Left lung (tissue), 10 donors: ENCODE measurements around the gene IL1A. TPM values are rescaled to one million over a fixed set of nuclear protein-coding genes. Genes with fewer than 3 reads are reported as not detected.
A peak's percentile ranks its signal among the peaks of the same experiment; 100 is the strongest.

Source experiments
- ATAC-seq: fragments of 200-7000 bp; cut with Tn5 transposase; one replicate; pipeline ENCODE4 v1.9.1; 2020; ENCODE audit warnings: moderate library complexity
- DNase-seq, 4 donors: peaks; one replicate each; pipeline ENCODE4 v3.0.0-alpha.2; 2013 to 2020
- H3K27ac ChIP-seq, 2 donors: fragments of 200-600 bp; sonication (generic) in 1 of 2; one replicate each; pipeline versions ENCODE4 v1.5.0 to v1.8.0; 2020 to 2021
- H3K27me3 ChIP-seq, 2 donors: fragments of 200-600 bp; sonication (generic) in 1 of 2; one replicate each; pipeline versions ENCODE4 v1.5.0 to v1.8.0; 2020 to 2021
- H3K36me3 ChIP-seq, 2 donors: fragments of 200-600 bp; sonication (generic) in 1 of 2; one replicate each; pipeline versions ENCODE4 v1.5.0 to v1.8.0; 2020 to 2021
- H3K4me1 ChIP-seq, 2 donors: fragments of 200-600 bp; one replicate each; pipeline ENCODE4 v1.8.0; 2021
- H3K4me3 ChIP-seq, 2 donors: fragments of 200-600 bp; sonication (generic) in 1 of 2; one replicate each; pipeline versions ENCODE4 v1.5.0 to v1.8.0; 2020 to 2021; ENCODE audit warnings: mild to moderate bottlenecking in 1 of 2
- H3K9me3 ChIP-seq, 2 donors: fragments of 200-600 bp; sonication (generic) in 1 of 2; one replicate each; pipeline versions ENCODE4 v1.5.0 to v1.8.0; 2020 to 2021
- intact Hi-C, 2 donors: fragments of 100-400 bp; cut with DNase I; formaldehyde crosslinking; loops; one replicate each; pipeline versions ENCODE4 v1.11.2 to v1.14.2; 2022
- polyA plus RNA-seq, 6 donors: library from polyadenylated mRNA; unstranded; fragments of 120-200 nt; gene quantifications; one replicate each; pipeline ENCODE4 v1.2.1, GENCODE V29; 2013; ENCODE audit not compliant: insufficient read length in 6 of 6
- total RNA-seq, 2 donors: library from RNA; stranded (reverse); fragmentation: NEBNext Ultra II Directional; extraction: Animal tissue kit (Norgen Biotek cat#: 25700); gene quantifications; one replicate each; pipeline ENCODE4 v1.2.1, GENCODE V29; 2021
- TF ChIP-seq, protein P1 (sequence below), 2 donors: fragments of 200-600 bp; sonication (generic) in 1 of 2; IDR thresholded peaks; one replicate each; pipeline versions ENCODE4 v1.5.0 to v1.8.0; 2021; ENCODE audit warnings: antibody characterized with exemption in 2 of 2
- donor health status: DM: no; HTN: yes; CAD: no.
- donor health status: DM: no; HTN: no; CAD: no.

Gene IL1A
- total and polyA plus RNA-seq, 8 donors: 0.07 to 2.0 (median 0.13) TPM

DNA sequence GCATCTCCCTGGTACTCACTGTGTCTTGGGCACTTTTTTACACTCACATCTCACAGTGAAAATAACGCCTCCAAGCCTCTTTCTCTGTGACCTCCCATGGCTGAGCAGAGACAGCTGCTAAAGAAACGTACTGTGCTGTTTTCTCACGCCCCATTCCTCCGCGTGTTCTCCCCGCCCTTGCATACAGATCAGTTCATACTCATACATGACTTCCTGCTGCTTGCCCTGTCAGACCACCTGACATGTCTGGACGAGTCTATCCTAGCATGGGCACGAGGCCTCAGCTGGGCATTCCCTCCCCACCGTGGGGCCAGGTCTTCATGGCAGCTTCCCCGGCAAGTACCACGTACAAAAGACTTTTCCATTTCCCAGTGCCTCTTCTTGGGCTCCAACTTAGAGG, 21.2 kb upstream of the IL1A start:
- Histone ChIP-seq H3K27ac (no peak overlapping the region), H3K27me3 (no peaks in the 10 kb centered on the region), H3K9me3 (peaks cover 0 to 11% of the 10 kb centered on the region in 2 donors), H3K4me3 (no peak overlapping the region), H3K36me3 (no peaks in the 10 kb centered on the region), H3K4me1 (no peaks in the 10 kb centered on the region)
- DNase-seq (no peak), ATAC-seq (no peak)
- TF ChIP-seq, protein P1, sequence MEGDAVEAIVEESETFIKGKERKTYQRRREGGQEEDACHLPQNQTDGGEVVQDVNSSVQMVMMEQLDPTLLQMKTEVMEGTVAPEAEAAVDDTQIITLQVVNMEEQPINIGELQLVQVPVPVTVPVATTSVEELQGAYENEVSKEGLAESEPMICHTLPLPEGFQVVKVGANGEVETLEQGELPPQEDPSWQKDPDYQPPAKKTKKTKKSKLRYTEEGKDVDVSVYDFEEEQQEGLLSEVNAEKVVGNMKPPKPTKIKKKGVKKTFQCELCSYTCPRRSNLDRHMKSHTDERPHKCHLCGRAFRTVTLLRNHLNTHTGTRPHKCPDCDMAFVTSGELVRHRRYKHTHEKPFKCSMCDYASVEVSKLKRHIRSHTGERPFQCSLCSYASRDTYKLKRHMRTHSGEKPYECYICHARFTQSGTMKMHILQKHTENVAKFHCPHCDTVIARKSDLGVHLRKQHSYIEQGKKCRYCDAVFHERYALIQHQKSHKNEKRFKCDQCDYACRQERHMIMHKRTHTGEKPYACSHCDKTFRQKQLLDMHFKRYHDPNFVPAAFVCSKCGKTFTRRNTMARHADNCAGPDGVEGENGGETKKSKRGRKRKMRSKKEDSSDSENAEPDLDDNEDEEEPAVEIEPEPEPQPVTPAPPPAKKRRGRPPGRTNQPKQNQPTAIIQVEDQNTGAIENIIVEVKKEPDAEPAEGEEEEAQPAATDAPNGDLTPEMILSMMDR (IDR thresholded peaks at IDR 0.05): no peak
- intact Hi-C loops: no loop called here

DNA sequence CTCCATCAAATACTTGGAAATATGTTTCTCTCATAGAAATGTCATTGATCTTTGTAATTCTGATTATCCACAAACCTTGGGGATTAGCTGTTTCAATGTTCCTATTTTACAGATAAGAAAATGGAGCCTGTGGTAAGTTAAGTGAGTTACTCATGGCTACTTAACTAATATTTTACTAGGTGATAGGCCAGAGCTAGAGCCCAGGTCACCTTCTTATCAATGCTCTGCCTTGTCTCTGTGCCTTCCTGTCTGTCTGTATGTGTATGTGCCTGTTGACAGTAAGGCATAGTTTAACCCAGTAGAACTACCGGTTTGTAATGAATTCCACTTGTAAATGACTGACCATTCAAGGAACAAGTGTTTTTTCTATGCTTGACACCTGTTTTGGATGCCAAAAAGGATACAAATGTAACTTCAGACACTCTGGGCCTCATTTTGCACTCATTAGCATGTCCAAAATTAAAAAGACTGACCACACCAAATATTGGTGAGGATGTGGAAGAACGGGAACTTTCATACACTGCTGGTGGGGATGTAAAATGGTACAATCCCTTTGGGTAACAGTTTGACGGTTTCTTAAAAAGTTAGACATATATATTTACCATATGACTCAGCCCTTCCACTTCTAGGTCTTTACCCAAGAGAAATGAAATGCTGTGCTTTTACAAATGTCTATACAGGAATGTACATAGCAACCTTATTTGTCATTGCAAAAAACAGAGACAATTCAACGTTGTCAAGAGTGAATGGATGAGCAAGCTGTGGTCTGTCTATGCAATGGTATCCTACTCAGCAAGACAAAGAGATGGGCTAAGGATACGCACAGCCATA, 19.6 kb upstream of the IL1A start:
- Histone ChIP-seq H3K4me3 (no peak overlapping the region), H3K36me3 (no peaks in the 10 kb centered on the region), H3K9me3 (peaks cover 0 to 11% of the 10 kb centered on the region in 2 donors), H3K27me3 (no peaks in the 10 kb centered on the region), H3K27ac (no peak overlapping the region), H3K4me1 (peaks cover 0 to 8% of the 10 kb centered on the region in 2 donors)
- ATAC-seq (no peak), DNase-seq (no peak)
- TF ChIP-seq, protein P1 (IDR thresholded peaks at IDR 0.05): no peak
- intact Hi-C loops: no loop called here

DNA sequence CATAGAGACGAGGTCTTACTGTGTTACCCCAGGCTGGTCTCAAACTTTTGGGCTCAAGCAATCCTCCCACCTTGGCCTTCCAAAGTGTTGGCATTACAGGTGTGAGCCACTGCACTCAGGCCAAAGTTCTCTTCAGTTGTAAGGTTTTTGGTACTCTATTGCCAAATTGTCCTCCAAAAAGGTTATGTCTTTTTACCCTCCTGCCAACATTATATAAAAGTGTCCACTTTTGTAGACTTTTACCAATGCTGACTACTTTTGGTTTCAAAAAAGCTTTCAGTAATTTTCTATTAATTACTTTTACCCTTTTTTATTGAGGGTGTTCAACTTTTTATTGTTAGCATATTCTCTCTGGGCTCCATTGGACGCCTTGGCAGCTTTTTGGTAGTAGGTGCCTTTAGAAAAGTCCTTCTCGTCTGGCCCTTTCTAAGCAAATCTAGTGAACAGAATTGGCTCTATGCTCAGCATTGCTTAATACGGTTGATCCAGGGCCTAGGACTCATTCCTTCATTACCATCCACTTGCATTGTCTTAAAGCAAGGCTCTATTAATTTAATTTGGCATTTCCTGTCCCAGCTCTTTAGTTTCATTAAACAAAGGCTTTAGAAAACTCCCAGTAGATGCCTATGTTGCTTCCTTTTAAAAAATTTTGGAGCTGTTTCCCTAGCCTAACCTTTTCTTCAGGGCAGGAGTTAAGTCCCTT, 16.7 kb upstream of the IL1A start:
- Histone ChIP-seq H3K9me3 (no peaks in the 10 kb centered on the region), H3K27ac (no peak overlapping the region)
- TF ChIP-seq, protein P1 (IDR thresholded peaks at IDR 0.05): no peak

DNA sequence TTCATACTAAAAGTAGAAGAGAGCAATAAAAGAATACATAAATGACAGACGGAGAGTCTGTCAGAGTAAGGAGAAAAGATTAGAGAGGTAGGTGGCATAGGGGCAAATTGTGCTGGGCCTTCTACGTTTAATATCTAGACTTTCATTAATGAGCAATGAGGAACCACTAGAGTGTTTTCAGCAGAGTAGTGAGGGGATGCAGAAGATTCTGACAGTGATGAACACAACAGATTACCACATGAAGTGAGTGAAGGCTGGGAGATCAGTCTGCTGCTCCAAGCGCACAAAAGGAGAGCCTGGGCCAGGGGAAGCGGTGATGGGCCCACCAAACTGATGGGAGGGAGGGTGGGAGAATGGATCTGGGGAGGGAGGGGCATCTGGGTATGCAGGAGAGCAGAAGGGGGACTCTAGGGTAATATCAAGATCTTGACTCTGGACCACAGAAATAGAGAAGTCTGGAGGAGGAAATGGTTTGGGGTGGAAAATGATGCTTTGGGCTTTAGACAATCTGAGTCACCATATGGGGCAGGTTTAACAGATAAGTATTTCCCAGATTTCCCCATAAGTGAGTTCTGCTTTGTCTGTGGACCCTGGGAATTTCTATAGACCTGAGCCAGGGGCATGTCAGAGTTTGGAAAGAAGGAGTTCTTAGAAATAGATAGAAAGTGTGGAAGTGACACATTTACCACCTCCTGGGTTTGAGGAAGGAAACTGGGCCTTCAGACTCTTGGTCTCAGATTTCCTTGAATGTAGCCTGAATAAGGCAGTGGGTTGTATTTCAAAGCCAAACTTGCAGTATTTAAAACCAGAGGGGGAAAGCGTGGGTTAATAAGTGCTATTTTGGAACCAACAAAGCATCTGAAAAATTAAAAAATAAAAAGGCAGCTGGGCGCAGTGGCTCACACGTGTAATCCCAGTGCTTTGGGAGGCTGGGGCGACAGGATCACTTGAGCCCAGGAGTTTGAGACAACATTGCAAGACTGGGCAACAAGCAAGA, 15.0 kb upstream of the IL1A start:
- H3K9me3 ChIP-seq: no peaks in the 10 kb centered on the region
- H3K4me3 ChIP-seq: no peak overlapping the region
- peaks cover 7 to 31% of the 10 kb centered on the region in 2 donors for H3K4me1 ChIP-seq
- no peaks in the 10 kb centered on the region for H3K27me3 ChIP-seq
- H3K36me3 ChIP-seq: no peaks in the 10 kb centered on the region
- ATAC-seq: no peak
- TF ChIP-seq, protein P1 (IDR thresholded peaks at IDR 0.05): no peak
- peak overlapping the region in 1 of 2 donors; percentile 50 for H3K27ac ChIP-seq
- DNase-seq: no peak
- intact Hi-C loops: no loop called here

More for the DNA sequence above, 16.7 kb upstream of the IL1A start:
- no peaks in the 10 kb centered on the region for H3K27me3 ChIP-seq
- DNase-seq (no peak), ATAC-seq (no peak)
- no peak overlapping the region for H3K4me3 ChIP-seq
- H3K4me1 ChIP-seq: peaks cover 0 to 13% of the 10 kb centered on the region in 2 donors
- intact Hi-C loops: no loop called here
- no peaks in the 10 kb centered on the region for H3K36me3 ChIP-seq
